Neural cell (in vitro differentiated cells): ENCODE data around the gene DDX51. TPM values are rescaled to one million over a fixed set of nuclear protein-coding genes. Genes with fewer than 3 reads are reported as not detected.

Source experiments
- H2AFZ ChIP-seq: fragments of 200-600, 300-800 bp; sonication (generic), shearing (Covaris generic); 2 replicates; pipeline ENCODE4 v1.6.0; 2014; ENCODE audit warnings: low read depth, mild to moderate bottlenecking, antibody characterized with exemption, low read length, moderate library complexity
- H3F3A ChIP-seq: fragments of 200-600 bp; shearing (Covaris generic); 2 replicates; pipeline ENCODE4 v1.6.1; 2016; ENCODE audit warnings: mild to moderate bottlenecking, moderate library complexity, mixed read lengths, antibody characterized with exemption, low read length; ENCODE audit not compliant: insufficient read depth, poor library complexity, severe bottlenecking
- H3K27ac ChIP-seq: fragments of 200-600, 300-800 bp; sonication (generic), shearing (Covaris generic); 2 replicates; pipeline ENCODE4 v1.5.1; 2014; ENCODE audit warnings: mild to moderate bottlenecking, low read length, moderate library complexity
- H3K27me3 ChIP-seq: fragments of 300-800, 200-600 bp; sonication (generic), shearing (Covaris generic); 2 replicates; pipeline ENCODE4 v1.6.0; 2014; ENCODE audit warnings: mild to moderate bottlenecking, low read depth, low read length, moderate library complexity; ENCODE audit not compliant: insufficient read depth
- H3K36me3 ChIP-seq: fragments of 300-800, 200-600 bp; sonication (generic), shearing (Covaris generic); 2 replicates; pipeline ENCODE4 v1.5.1; 2014; ENCODE audit warnings: mild to moderate bottlenecking, antibody characterized with exemption, low read length, moderate library complexity; ENCODE audit not compliant: insufficient read depth
- H3K4me2 ChIP-seq: fragments of 300-800, 200-600 bp; sonication (generic), shearing (Covaris generic); 2 replicates; pipeline ENCODE4 v1.6.0; 2014; ENCODE audit warnings: mild to moderate bottlenecking, low read length
- H3K4me3 ChIP-seq: fragments of 300-800, 200-600 bp; sonication (generic), shearing (Covaris generic); 2 replicates; pipeline ENCODE4 v1.5.1; 2014; ENCODE audit warnings: mild to moderate bottlenecking, low read length, moderate library complexity
- H3K79me2 ChIP-seq: fragments of 200-600 bp; shearing (Covaris generic); replicated peaks from 2 replicates; pipeline ENCODE4 v1.6.0; 2014; ENCODE audit warnings: mild to moderate bottlenecking, low read length, moderate library complexity; ENCODE audit not compliant: insufficient read depth
- H3K9ac ChIP-seq: fragments of 300-800, 200-600 bp; sonication (generic), shearing (Covaris generic); 2 replicates; pipeline ENCODE4 v1.6.1; 2016; ENCODE audit warnings: mild to moderate bottlenecking, low read length, mixed read lengths
- H3K9me2 ChIP-seq: fragments of 200-600 bp; shearing (Covaris generic); 2 replicates; pipeline ENCODE4 v1.6.1; 2016; ENCODE audit warnings: mild to moderate bottlenecking, low read length, mixed read lengths; ENCODE audit not compliant: insufficient read depth
- H3K9me3 ChIP-seq: fragments of 200-600, 300-800 bp; sonication (generic), shearing (Covaris generic); 2 replicates; pipeline ENCODE4 v1.6.1; 2016; ENCODE audit warnings: mild to moderate bottlenecking, mixed run types, low read length, moderate library complexity, mixed read lengths
- H4K20me1 ChIP-seq: fragments of 200-600 bp; shearing (Covaris generic); 2 replicates; pipeline ENCODE4 v1.6.1; 2016; ENCODE audit warnings: mild to moderate bottlenecking, mixed run types; ENCODE audit not compliant: insufficient read depth
- CTCF ChIP-seq: fragments of 450-650 bp; IDR thresholded peaks from 2 replicates; pipeline ENCODE4 v1.5.1; 2014; ENCODE audit warnings: antibody characterized with exemption, mild to moderate bottlenecking, moderate library complexity; ENCODE audit not compliant: poor library complexity, severe bottlenecking
- EP300 ChIP-seq: fragments of 450-650 bp; conservative IDR thresholded peaks from 2 replicates; pipeline ENCODE4 v1.6.1; 2014; ENCODE audit warnings: antibody characterized with exemption, mild to moderate bottlenecking, moderate library complexity; ENCODE audit not compliant: poor library complexity, severe bottlenecking
- EZH2 ChIP-seq: fragments of 200-600, 300-800 bp; shearing (Covaris generic), sonication (generic); IDR thresholded peaks from 2 replicates; pipeline ENCODE4 v1.6.1; 2014; ENCODE audit warnings: antibody characterized with exemption, low read length, borderline replicate concordance, mild to moderate bottlenecking; ENCODE audit not compliant: insufficient read depth, poor library complexity, severe bottlenecking
- MXI1 ChIP-seq: fragments of 450-650 bp; conservative IDR thresholded peaks from 2 replicates; pipeline ENCODE4 v1.6.1; 2014; ENCODE audit warnings: antibody characterized with exemption, mild to moderate bottlenecking; ENCODE audit not compliant: poor library complexity, severe bottlenecking
- POLR2AphosphoS5 ChIP-seq: IDR thresholded peaks from 2 replicates; pipeline ENCODE4 v1.6.1; 2012
- RAD21 ChIP-seq: fragments of 450-650 bp; conservative IDR thresholded peaks from 2 replicates; pipeline ENCODE4 v1.6.1; 2014; ENCODE audit warnings: antibody characterized with exemption, mild to moderate bottlenecking, moderate library complexity
- REST ChIP-seq: IDR thresholded peaks from 2 replicates; pipeline ENCODE4 v1.6.1; 2012; ENCODE audit warnings: borderline replicate concordance
- SMC3 ChIP-seq: fragments of 450-650 bp; conservative IDR thresholded peaks from 2 replicates; pipeline ENCODE4 v1.6.1; 2014; ENCODE audit warnings: antibody characterized with exemption, mild to moderate bottlenecking, moderate library complexity; ENCODE audit not compliant: poor library complexity
- TAF1 ChIP-seq: IDR thresholded peaks from 2 replicates; pipeline ENCODE4 v1.6.1; 2012; ENCODE audit warnings: low read depth
- polyA plus RNA-seq: library from polyadenylated mRNA; depleted of rRNA; stranded (reverse); fragments of >200 nt; gene quantifications from 2 replicates; pipeline ENCODE4 v1.2.3, GENCODE V29; 2014

The DDX51 gene
- polyA plus RNA-seq, 1 donor from 2014 or later = 17.6 TPM

- Histone ChIP-seq H3K79me2 (no peaks in the 10 kb centered on the region), H3K9me3 (no peaks in the 10 kb centered on the region), H3K4me3 (no peak overlapping the region), H3F3A (no peaks in the 10 kb centered on the region), H3K9me2 (no peaks in the 10 kb centered on the region), H3K27me3 (no peaks in the 10 kb centered on the region), H4K20me1 (no peaks in the 10 kb centered on the region), H3K27ac (no peak overlapping the region), H3K9ac (no peak overlapping the region), H2AFZ (no peak overlapping the region), H3K4me2 (no peak overlapping the region), H3K36me3 (no peaks in the 10 kb centered on the region)
- TF ChIP-seq EZH2 = no peak
- no peak for TF ChIP-seq SMC3
- no peak for TF ChIP-seq EP300
- TF ChIP-seq MXI1 = no peak
- no peak for TF ChIP-seq REST
- no peak for TF ChIP-seq TAF1
- no peak for TF ChIP-seq RAD21
- TF ChIP-seq POLR2AphosphoS5 = no peak
- no peak for TF ChIP-seq CTCF
Observed at GRCh38 chr12:132171293-132171967, 27.3 kb upstream of the DDX51 start.

GRCh38 chr12:132170637-132171292, 26.6 kb upstream of the DDX51 start:
- no peak overlapping the region for H3K4me2 ChIP-seq
- no peaks in the 10 kb centered on the region for H4K20me1 ChIP-seq
- H3K9me2 ChIP-seq = no peaks in the 10 kb centered on the region
- no peak overlapping the region for H3K4me3 ChIP-seq
- H3F3A ChIP-seq = no peaks in the 10 kb centered on the region
- H3K27ac ChIP-seq = no peak overlapping the region
- H3K9me3 ChIP-seq = no peaks in the 10 kb centered on the region
- H2AFZ ChIP-seq = no peak overlapping the region
- no peaks in the 10 kb centered on the region for H3K79me2 ChIP-seq
- no peaks in the 10 kb centered on the region for H3K27me3 ChIP-seq
- TF ChIP-seq EZH2 (no peak), TAF1 (no peak), POLR2AphosphoS5 (no peak), RAD21 (no peak), CTCF (no peak), SMC3 (no peak), EP300 (no peak), MXI1 (no peak), REST (no peak)
- no peaks in the 10 kb centered on the region for H3K36me3 ChIP-seq
- no peak overlapping the region for H3K9ac ChIP-seq
